ENCODE results near the gene PRSS23.

Gene PRSS23

GRCh38 chr11:86795511-86795910 is 4.8 kb upstream of the PRSS23 start:
- Histone ChIP-seq H3K4me1 (ENCODE audit: insufficient read depth, low read length) (peaks cover 15% of the 10 kb centered on the region), H2AFZ (ENCODE audit: low read depth, low read length) (no peak overlapping the region), H3K4me3 (ENCODE audit: low read length) (no peak overlapping the region), H3K27me3 (ENCODE audit: insufficient read depth, low read length) (no peaks in the 10 kb centered on the region), H3K9me3 (ENCODE audit: low read length) (no peaks in the 10 kb centered on the region), H3K36me3 (ENCODE audit: insufficient read depth, low read length) (no peaks in the 10 kb centered on the region)

- no peak overlapping the region for H2AFZ ChIP-seq (ENCODE audit: low read depth, low read length)
- no peaks in the 10 kb centered on the region for H3K27me3 ChIP-seq (ENCODE audit: insufficient read depth, low read length)
- no peaks in the 10 kb centered on the region for H3K9me3 ChIP-seq (ENCODE audit: low read length)
- no peak overlapping the region for H3K4me3 ChIP-seq (ENCODE audit: low read length)
- H3K36me3 ChIP-seq (ENCODE audit: insufficient read depth, low read length): no peaks in the 10 kb centered on the region
- peaks cover 15% of the 10 kb centered on the region for H3K4me1 ChIP-seq (ENCODE audit: insufficient read depth, low read length)
Observed at GRCh38 chr11:86795949-86796348, 4.4 kb upstream of the PRSS23 start.

- peaks cover 15% of the 10 kb centered on the region for H3K4me1 ChIP-seq (ENCODE audit: insufficient read depth, low read length)
- no peaks in the 10 kb centered on the region for H3K36me3 ChIP-seq (ENCODE audit: insufficient read depth, low read length)
- no peak overlapping the region for H3K4me3 ChIP-seq (ENCODE audit: low read length)
- H2AFZ ChIP-seq (ENCODE audit: low read depth, low read length): no peak overlapping the region
- no peaks in the 10 kb centered on the region for H3K9me3 ChIP-seq (ENCODE audit: low read length)
- no peaks in the 10 kb centered on the region for H3K27me3 ChIP-seq (ENCODE audit: insufficient read depth, low read length)
Observed at GRCh38 chr11:86797133-86797532, 3.2 kb upstream of the PRSS23 start.

- H3K9me3 ChIP-seq (ENCODE audit: low read length): no peaks in the 10 kb centered on the region
- H3K4me3 ChIP-seq (ENCODE audit: low read length): no peak overlapping the region
Observed at GRCh38 chr11:86798988-86799387, 1.4 kb upstream of the PRSS23 start.

GRCh38 chr11:86799680-86800075 is 664 bp upstream of the PRSS23 start:
- Histone ChIP-seq H3K27me3 (ENCODE audit: insufficient read depth, low read length) (no peaks in the 10 kb centered on the region), H3K36me3 (ENCODE audit: insufficient read depth, low read length) (peaks cover 7% of the 10 kb centered on the region), H3K4me1 (ENCODE audit: insufficient read depth, low read length) (peaks cover 31% of the 10 kb centered on the region), H3K9me3 (ENCODE audit: low read length) (no peaks in the 10 kb centered on the region), H3K4me3 (ENCODE audit: low read length) (peak overlapping the region; percentile 79), H2AFZ (ENCODE audit: low read depth, low read length) (peak overlapping the region; percentile 13)

More at GRCh38 chr11:86798988-86799387, 1.4 kb upstream of the PRSS23 start:
- Histone ChIP-seq H3K36me3 (ENCODE audit: insufficient read depth, low read length) (peaks cover under 1% of the 10 kb centered on the region), H2AFZ (ENCODE audit: low read depth, low read length) (no peak overlapping the region), H3K4me1 (ENCODE audit: insufficient read depth, low read length) (peaks cover 26% of the 10 kb centered on the region), H3K27me3 (ENCODE audit: insufficient read depth, low read length) (no peaks in the 10 kb centered on the region)

- peak overlapping the region; percentile 79 for H3K4me3 ChIP-seq (ENCODE audit: low read length)
Observed at GRCh38 chr11:86800960-86801272, 574 bp downstream of the PRSS23 start.

GRCh38 chr11:86801364-86801763 is 1.0 kb downstream of the PRSS23 start:
- Histone ChIP-seq H3K27me3 (ENCODE audit: insufficient read depth, low read length) (no peaks in the 10 kb centered on the region), H2AFZ (ENCODE audit: low read depth, low read length) (no peak overlapping the region), H3K9me3 (ENCODE audit: low read length) (no peaks in the 10 kb centered on the region), H3K4me3 (ENCODE audit: low read length) (peak overlapping the region; percentile 79), H3K36me3 (ENCODE audit: insufficient read depth, low read length) (peaks cover 24% of the 10 kb centered on the region), H3K4me1 (ENCODE audit: insufficient read depth, low read length) (peaks cover 44% of the 10 kb centered on the region)

More at GRCh38 chr11:86800960-86801272, 574 bp downstream of the PRSS23 start:
- H3K36me3 ChIP-seq (ENCODE audit: insufficient read depth, low read length): peaks cover 20% of the 10 kb centered on the region
- H3K27me3 ChIP-seq (ENCODE audit: insufficient read depth, low read length): no peaks in the 10 kb centered on the region
- no peak overlapping the region for H2AFZ ChIP-seq (ENCODE audit: low read depth, low read length)
- H3K9me3 ChIP-seq (ENCODE audit: low read length): no peaks in the 10 kb centered on the region
- peaks cover 42% of the 10 kb centered on the region for H3K4me1 ChIP-seq (ENCODE audit: insufficient read depth, low read length)

GRCh38 chr11:86802146-86802545 is 1.8 kb downstream of the PRSS23 start:
- H3K4me3 ChIP-seq (ENCODE audit: low read length): peak overlapping the region; percentile 79
- H3K36me3 ChIP-seq (ENCODE audit: insufficient read depth, low read length): peaks cover 31% of the 10 kb centered on the region
- no peaks in the 10 kb centered on the region for H3K27me3 ChIP-seq (ENCODE audit: insufficient read depth, low read length)
- H3K4me1 ChIP-seq (ENCODE audit: insufficient read depth, low read length): peaks cover 52% of the 10 kb centered on the region
- no peaks in the 10 kb centered on the region for H3K9me3 ChIP-seq (ENCODE audit: low read length)
- no peak overlapping the region for H2AFZ ChIP-seq (ENCODE audit: low read depth, low read length)

GRCh38 chr11:86802601-86803051 is 2.3 kb downstream of the PRSS23 start:
- no peak overlapping the region for H2AFZ ChIP-seq (ENCODE audit: low read depth, low read length)
- peak overlapping the region; percentile 79 for H3K4me3 ChIP-seq (ENCODE audit: low read length)
- H3K4me1 ChIP-seq (ENCODE audit: insufficient read depth, low read length): peaks cover 57% of the 10 kb centered on the region
- peaks cover 36% of the 10 kb centered on the region for H3K36me3 ChIP-seq (ENCODE audit: insufficient read depth, low read length)
- no peaks in the 10 kb centered on the region for H3K9me3 ChIP-seq (ENCODE audit: low read length)
- no peaks in the 10 kb centered on the region for H3K27me3 ChIP-seq (ENCODE audit: insufficient read depth, low read length)

GRCh38 chr11:86803136-86804045 is 3.0 kb downstream of the PRSS23 start:
- Histone ChIP-seq H3K4me1 (ENCODE audit: insufficient read depth, low read length) (peaks cover 65% of the 10 kb centered on the region), H2AFZ (ENCODE audit: low read depth, low read length) (no peak overlapping the region), H3K27me3 (ENCODE audit: insufficient read depth, low read length) (no peaks in the 10 kb centered on the region), H3K4me3 (ENCODE audit: low read length) (peak overlapping the region; percentile 79), H3K9me3 (ENCODE audit: low read length) (no peaks in the 10 kb centered on the region), H3K36me3 (ENCODE audit: insufficient read depth, low read length) (peaks cover 44% of the 10 kb centered on the region)

- Histone ChIP-seq H3K9me3 (ENCODE audit: low read length) (no peaks in the 10 kb centered on the region), H3K36me3 (ENCODE audit: insufficient read depth, low read length) (peaks cover 60% of the 10 kb centered on the region)
Observed at GRCh38 chr11:86804951-86805350, 4.6 kb downstream of the PRSS23 start.

GRCh38 chr11:86805873-86806310 is 5.5 kb downstream of the PRSS23 start:
- peaks cover 75% of the 10 kb centered on the region for H3K4me1 ChIP-seq (ENCODE audit: insufficient read depth, low read length)
- peaks cover 69% of the 10 kb centered on the region for H3K36me3 ChIP-seq (ENCODE audit: insufficient read depth, low read length)
- no peak overlapping the region for H3K4me3 ChIP-seq (ENCODE audit: low read length)
- no peaks in the 10 kb centered on the region for H3K9me3 ChIP-seq (ENCODE audit: low read length)
- H2AFZ ChIP-seq (ENCODE audit: low read depth, low read length): no peak overlapping the region
- H3K27me3 ChIP-seq (ENCODE audit: insufficient read depth, low read length): no peaks in the 10 kb centered on the region

More at GRCh38 chr11:86804951-86805350, 4.6 kb downstream of the PRSS23 start:
- peaks cover 67% of the 10 kb centered on the region for H3K4me1 ChIP-seq (ENCODE audit: insufficient read depth, low read length)
- H3K4me3 ChIP-seq (ENCODE audit: low read length): no peak overlapping the region
- H3K27me3 ChIP-seq (ENCODE audit: insufficient read depth, low read length): no peaks in the 10 kb centered on the region
- no peak overlapping the region for H2AFZ ChIP-seq (ENCODE audit: low read depth, low read length)

GRCh38 chr11:86806903-86807302 is 6.6 kb downstream of the PRSS23 start:
- H3K36me3 ChIP-seq (ENCODE audit: insufficient read depth, low read length): peaks cover 74% of the 10 kb centered on the region
- H3K4me1 ChIP-seq (ENCODE audit: insufficient read depth, low read length): peaks cover 77% of the 10 kb centered on the region
- no peaks in the 10 kb centered on the region for H3K9me3 ChIP-seq (ENCODE audit: low read length)
- no peak overlapping the region for H2AFZ ChIP-seq (ENCODE audit: low read depth, low read length)
- H3K4me3 ChIP-seq (ENCODE audit: low read length): no peak overlapping the region
- H3K27me3 ChIP-seq (ENCODE audit: insufficient read depth, low read length): no peaks in the 10 kb centered on the region
